HG03432 (cell line): Measurements from ENCODE around the gene ERMARD.

ENCODE experiments used
- ATAC-seq: cut with Tn5 transposase; IDR thresholded peaks from one replicate; pipeline ENCODE4 v1.9.1; 2021; ENCODE audit warnings: mild to moderate bottlenecking, moderate library complexity; ENCODE audit not compliant: unreplicated experiment

ERMARD gene

DNA sequence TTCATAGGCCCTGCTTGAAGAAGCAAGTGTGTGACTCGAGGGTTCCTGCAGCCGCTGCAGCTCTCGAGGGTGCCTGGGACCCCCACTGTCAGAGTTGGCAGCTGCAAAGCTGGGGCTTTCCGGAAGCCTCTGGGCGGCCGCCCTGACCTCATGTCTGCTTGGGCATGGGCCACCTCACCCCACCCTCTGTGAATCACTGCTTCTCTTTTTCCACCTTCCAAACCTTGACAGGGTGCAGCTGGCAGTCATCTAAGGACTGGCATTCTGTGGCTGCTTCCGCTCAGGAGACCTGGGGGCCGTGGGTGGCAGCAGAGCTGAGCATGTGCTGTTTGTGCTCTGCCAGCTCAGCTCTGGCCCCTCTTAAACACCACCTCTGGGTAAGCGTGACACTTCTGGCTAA lies 32.0 kb downstream of the ERMARD start:
- no peak for ATAC-seq

DNA sequence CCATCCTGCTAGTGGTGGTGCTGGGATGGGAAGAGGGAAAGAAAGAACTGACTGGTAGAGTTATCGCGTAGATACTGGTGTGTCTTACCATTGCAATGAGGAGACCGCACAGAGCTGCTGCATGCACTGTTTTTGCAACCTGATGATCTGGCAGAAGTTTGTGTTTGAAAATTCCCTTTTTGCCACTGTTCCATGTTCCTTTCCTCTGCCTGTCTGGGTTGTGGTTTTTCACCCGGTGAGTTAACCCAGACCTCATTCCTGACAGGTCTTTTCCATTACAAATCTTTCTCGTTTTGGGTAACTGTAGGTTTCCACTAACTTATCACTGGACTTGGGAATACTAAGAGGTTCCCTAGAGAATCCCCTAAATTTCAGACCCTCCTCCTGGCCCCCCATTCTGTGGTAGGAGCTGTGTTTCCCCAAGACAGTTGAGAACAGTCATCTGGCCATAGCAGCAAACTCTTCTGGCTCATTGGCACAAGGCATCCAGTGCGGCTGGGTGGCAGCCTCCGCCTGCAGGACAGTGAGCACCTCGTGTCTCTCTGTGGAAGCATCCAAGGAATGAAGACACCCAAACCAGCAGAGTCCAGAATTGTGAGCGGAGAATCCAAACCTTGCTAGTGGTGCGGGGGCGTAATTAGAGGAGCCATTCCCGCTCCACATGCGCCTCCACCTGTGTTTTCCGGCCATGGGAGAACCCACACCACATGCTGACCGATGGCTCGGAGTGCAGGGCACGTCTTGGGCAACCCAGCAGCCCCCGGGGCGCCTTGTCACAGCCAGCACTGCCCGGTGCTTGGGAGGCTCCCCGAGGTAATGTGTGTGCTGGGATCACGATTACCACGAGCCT lies 32.8 kb downstream of the ERMARD start:
- no peak for ATAC-seq

DNA sequence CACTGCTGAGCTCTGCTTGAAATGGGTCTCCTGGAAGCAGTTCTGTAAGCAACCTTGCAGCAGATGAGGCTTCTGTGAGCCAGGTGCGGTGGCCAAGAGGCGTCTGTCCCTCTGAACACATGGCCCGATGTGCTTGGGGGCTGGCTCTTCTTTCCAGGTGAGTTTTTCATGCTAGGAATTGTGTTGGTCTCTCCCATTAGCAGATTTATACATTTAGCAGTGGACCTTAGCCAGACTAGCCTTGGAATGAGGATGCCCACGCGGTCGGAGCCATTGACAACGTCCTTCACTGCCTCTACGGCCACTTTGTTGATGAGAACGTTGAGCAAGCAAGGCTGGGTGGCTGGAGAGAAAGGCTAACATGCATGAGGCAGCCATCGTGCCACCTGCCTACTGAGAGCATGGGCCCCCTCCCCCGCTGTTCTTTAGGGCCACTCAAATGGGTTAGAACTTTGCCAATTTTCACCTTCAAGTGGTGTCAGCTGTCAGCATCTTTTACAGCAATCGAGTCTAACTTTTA lies 33.5 kb downstream of the ERMARD start:
- no peak for ATAC-seq

DNA sequence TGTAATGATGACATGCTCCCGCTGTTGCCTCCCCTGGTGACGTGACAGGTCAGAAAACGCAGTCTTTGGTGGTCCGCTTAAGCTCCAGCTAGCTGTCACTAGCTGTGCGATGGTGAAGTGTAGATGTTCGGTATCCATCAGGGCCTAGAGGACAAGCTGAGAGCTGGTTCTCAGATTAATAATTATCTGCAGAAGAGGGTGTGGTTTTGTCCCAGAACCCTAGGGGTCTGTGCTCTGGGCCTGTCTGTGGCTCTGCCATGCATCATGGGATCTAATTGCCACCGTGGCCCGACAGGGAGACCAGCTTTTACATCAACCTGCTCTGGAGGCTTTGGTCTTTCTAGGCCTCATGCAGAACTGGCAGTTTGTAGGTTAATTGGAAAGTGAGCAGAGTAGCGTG lies 34.1 kb downstream of the ERMARD start:
- ATAC-seq = no peak

DNA sequence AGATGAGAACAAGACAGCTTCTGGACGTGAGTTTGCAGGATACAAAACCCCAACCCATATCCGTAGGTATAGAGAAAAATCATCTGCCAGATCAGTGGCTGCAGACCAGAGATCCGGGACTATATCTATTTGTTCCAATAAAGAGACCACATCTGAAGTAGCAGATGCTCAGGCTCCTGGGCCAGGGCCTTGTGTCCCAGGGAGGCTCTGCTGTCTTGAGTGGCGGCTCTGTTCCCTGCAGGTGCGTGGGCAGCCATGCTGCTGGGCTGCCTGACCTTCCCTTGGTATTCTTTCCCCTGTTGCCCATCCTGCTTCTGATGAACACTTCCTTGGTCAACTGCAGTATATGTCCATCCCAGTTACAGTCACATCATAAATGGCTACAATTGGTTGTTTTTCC lies 34.9 kb downstream of the ERMARD start:
- ATAC-seq = no peak

DNA sequence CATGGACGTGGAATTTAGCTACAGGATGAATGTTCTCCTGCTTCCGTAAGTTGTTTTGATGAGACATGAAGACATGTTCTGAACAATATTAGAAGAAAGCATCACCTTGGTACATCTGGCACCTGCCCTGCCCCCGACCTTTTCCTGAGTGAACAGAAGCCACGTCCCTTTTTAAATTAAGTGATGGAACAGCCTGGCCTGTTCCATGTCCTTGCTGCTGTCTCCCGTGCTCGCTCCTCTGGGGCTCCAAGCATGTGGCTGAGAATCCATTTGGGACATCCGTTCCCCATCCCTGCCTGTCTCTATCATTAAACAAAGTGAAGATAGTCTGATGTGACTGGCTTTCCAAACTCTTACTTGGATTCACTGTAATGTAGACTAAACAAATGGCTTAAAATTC lies 36.4 kb downstream of the ERMARD start:
- no peak for ATAC-seq

DNA sequence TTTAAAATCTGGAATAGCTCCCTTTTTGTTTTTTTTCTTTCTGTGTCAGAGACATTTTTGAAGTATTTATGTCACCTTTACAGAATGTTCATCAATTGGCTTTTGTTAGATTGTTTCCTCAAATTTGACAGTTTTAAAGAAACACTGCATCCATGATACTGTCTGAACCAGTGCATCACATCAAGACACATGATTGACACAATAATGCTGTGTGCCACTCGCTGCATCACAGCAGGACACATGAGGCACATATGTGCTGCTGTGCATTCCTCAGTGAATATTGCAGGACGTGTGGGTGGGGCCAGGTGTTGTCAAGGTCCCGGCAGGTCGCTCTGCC lies 37.4 kb downstream of the ERMARD start:
- ATAC-seq = no peak

DNA sequence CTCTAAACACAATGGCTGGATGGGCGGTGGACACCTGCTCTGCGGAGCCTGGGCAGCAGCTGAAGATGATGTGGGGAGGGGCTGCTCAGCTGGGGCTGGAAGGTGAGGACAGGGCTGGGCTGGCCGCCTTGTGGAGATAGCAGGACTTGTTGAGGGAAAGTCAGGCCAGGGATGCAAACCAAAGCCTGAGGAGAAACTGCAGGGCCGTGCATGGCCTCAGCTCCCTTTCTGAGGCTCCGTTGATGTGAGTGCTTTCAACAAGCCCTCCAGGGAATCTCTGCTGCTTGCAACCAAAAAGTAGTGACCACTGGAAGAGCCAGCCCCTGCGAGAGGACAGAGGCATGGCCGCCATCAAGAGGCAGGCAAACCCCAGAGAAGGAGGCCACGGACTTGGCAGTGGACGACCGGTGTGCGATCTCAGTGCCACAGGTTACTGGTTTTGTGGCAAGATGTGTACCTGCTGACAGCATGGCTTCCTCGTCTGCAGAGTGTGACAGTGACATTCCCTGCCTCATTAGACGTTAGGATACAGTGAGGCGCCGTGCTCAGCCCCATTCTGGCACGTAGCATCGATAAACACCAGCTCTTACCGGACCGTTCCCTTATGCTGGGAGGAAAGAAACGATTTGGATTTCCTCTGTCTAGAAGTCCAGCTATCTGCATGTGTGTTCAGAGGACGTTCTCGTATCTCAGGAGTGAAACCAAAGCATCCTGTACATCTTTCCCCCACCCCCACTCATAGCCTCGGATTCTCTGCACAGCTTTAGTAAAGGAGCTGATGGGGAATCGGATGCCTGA lies 37.9 kb downstream of the ERMARD start:
- ATAC-seq = no peak

DNA sequence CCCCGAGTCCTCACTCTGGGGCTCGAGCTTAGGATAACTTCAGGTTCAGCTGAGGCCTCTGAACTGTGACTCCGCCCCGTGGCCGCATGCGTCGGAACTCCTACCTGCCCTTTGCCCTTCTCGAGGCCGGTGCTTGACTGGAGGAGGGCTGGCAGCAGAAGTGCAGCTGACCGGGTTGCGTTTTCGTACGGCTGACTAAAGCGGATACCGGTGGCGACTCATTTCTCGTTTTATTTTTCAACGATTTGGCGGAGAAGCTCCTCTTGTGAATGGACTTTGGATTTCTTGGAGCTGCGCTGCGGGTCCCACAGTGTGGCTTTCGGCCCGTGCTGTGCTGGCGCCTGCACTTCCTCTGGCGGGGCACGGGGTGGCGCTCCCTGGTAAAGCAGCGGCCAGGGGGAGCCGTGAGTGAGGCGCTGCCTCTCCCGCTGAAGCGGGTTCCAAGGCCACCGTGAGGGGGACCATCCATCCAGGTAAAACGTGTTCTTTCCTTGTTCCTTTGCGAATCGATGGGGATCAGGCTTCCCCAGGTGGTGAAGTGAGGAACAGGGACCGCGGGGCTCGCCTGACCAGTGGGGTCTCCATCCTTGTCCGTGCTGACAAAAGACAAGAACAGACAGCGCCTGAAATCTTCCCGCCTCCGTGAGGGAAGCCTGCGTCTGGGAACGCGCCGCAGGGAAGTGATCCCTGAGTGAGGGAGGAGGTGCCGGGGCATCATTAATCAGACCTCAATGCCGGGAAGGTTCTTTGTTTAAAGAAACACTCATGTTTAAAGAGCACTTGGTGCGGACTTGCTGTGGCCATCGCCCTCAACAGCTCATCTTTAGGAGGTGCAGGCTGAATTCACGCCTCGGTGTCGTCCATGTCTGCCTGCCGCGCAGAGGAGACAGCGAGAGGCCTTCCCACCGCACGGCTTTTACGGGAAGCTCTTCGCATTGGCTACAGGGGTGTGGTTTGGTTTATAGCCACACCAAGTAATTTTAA lies 38.8 kb downstream of the ERMARD start:
- ATAC-seq = peak; percentile 98

DNA sequence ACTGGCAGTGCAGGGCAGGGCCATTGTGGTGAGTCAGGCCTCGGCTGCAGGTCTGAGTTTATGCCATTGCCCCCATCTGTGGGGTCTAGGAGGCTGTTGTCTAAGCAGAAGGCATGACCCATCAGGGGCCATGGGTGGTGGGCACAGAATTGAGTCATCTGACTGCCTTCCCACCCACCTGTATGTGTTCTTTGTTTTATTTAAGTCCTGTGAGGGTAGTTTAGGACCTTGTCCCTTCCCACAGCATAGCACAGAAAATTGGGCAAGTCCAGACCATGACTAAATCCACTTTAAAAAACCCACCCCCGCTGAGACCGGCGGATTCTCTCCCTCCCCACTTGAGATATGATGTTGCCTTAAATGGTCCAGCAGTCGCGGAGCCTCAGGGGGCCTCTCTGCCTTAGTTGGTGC lies 40.3 kb downstream of the ERMARD start:
- no peak for ATAC-seq

DNA sequence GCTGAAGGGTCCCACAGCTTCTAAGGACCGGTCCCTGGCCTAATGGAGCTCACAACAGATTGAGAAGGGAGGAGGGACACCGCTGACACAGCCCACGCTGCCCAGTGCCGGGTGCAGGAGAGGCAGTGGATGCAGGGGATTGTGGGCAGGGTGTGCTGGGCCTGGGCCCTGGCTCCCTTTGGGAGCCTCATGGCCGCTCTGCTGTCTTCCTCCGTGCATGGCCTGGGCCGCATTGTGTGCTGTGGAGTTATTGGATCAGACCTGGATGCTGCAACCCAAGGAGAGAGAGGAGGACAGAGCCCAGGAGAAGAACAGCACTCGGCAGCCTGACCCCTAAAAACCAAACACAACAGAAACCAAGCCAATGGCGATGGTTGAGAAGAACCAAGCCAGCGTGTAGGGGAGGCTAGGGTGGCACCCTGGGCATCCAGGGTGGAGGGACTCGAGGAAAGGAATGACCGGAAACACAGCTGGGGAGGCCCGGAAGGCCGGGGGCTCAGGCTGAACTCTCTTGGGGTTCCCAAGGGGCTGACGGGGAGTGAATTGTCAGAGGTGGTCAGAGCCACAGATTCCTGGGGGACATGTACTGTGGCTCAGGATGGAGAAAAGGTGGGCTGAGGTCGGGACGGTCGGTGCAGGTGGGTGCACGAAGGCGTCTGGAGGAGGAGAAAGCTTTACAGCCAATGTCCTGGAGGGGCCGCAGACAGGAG lies 41.0 kb downstream of the ERMARD start:
- no peak for ATAC-seq

DNA sequence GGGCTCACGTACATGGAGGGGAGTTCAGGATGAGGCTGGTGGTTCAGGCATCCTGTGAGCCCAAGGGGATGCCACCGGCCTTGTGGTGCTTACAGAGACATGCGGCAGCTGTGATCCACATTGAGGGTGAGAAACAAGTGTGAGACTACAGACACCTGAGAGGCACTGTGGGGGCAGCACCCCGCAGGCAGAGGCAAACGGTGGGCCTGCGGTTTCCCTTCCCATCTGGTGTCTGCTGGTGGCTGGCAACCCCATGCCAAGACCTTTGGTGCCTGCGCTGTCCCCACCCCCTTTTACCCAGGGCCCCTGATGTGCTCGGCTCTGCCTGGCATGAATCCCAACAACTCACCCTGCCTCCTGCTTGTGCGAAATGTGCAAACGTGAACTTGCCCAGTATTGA lies 42.0 kb downstream of the ERMARD start:
- ATAC-seq = no peak

DNA sequence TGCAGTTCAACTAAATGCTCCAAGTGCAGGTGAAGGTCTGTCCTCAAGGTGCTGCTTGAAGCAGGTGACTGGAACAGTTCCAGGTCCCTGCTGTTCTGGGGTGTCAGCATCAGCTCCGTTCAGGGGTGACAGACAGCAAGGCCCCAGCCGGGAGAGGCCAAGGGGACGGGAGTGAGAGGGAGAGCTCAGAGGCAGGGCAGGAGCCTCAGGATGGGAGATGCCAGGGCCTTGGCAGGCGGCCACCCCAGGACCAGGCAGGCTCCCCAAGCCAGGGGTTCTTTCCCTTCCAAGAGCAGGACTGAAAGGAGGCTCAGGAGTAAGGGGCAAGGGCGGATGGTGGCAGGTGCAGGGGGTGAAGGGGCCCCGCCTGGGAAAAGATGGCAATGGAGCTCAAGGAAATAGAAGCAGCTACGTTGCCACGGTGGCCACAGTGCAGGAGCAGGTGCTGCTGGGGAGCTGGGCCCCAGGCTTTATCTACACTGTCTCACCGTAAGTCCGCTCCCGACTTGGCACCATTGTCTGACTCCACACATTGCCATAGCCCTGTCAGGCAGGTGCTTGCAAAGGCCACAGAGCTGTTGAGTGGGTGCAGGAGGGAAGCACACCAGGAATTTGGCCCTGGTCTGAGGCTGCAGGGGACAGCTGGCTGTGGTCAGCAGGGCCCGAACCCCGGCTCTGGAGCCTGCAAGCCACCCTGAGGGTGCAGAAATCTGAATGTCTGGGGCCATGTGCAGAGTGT lies 43.1 kb downstream of the ERMARD start:
- no peak for ATAC-seq

DNA sequence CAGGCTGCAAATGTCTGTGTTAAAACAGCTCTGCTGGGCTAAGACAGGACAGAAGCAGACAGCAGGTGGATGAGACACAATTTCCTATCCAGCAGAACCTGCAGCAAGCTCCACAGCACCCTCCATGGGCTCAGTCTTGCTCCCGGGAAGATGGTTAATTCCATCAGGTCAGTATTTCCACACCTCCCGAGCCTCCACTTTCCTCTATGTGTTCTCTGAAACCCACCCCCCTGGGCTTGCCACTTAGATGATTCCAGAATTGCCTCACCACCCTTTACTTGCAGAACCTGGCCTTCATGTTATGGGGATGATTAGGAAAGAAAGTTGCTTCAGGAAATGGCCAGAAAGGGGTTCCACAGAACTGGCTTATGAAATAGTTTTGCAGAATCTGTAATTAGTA lies 43.8 kb downstream of the ERMARD start:
- ATAC-seq = no peak

DNA sequence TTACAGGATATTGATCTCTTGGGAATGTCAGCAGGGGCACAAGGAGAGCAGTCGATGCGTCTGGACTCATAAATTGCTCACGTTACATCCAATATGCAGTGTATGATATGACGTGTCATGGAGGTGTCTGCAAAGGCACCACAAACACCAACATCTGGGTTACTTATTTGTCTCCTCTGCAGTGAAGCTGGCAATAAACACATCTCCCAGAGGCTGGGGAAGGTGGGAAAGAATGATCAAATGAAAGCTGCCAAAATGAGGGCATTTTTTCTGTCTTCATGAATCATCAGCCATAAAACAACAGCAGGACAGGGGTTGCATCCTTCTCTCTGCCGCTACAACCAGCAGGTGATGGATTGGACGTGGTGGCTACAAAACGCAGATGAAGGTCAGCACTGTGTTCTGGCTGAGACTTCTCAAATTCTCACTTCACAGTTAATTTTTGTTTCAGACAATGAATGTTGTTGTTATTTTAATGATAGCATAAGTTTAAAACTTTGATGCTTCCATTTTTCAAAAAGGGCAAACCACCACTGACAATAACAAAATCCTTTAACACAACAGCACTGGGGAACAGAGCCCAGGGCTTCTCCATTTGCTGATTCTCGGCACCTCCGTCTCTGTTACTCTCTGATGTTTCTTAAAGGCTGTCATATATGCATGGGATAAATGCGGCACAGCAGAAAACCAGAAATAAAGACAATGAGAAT lies 47.5 kb downstream of the ERMARD start:
- ATAC-seq = no peak

DNA sequence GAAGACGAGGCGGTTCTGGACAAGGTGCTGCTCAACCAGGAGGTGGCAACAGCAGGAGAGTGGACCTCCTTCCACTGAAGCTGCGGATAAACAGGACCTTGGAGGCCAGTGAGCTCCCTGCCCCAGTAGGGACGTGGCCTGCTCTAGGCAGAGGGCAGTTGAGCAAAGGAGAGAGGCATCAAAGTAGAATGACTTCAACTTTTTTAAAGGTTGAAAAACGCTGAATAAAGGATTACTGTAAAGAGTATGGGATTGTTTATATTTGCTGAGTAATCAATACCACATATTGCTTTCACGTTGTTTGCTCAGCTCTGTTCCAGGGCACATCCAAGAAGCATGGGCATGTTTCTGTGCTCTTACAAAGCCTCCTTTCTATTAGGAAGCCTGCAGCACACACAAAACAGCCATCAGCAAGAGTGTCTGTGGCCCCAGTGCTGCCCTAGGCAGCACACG lies 48.1 kb downstream of the ERMARD start:
- no peak for ATAC-seq

DNA sequence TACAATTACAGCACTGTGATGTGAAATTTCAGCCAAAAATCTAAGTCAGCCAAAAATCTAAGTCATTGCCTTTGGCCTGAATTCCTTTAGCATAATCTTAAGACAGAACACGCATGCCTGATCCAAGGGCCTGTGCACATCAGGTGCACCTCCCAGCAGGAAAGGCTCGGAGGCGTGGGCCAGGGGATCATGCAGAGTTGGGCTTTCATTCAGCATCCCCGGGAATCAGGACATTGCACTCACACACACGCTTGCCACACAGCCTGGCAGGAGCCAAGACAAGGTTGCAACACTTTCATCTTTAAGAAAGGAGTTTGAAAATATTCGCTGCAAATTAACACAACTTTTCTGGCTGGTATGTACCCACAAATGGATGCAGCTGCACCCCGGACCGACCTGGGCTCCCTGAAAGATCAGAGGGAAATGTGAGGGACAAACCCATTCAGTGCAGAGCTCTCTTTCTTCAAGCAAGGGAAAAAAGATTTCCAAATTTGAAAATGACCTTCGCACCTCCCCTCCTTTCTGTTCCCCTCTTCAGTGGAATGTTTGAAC lies 48.8 kb downstream of the ERMARD start:
- no peak for ATAC-seq

DNA sequence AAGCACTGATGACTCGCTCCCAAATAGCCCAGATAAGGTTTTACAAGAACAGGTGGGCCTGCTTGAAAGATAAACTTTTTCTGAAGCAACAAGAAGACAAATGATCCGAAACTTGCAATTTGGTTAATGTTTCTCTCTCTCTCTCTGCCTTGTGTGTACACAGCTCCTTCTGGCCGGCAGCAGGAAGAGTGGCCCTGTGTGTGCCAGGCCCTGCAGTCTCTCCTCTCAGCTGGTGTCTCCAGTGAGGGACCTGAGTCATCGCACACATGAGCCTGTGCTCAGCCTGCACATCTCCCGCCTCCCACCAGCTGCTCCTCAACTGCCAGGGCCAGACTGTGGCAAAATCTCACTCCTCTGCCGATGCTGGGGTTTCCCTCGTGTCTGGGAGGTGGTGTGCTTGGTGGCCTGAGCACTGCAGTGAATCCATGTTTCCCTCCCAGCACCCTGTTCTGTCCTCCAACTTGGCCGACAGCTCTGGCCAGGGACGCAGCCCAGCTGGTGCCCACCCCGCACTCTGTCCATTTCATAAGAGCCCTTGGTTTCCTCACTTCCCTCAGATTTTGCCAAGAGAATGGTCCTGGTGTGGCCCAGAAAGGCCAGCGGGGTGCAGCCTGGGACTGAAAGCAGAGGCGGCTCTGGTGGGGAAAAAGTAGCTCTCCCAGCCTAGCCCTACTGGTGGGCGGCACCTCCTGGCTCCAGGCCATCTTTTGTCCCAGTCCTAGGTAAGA lies 49.4 kb downstream of the ERMARD start:
- ATAC-seq = peak; percentile 58
